KG1 (cell line): Measurements from ENCODE around the gene DXO.
"Not testable (repeated sequence)": the region's sequence is repeated elsewhere in the genome, so short reads cannot be mapped to it uniquely, and the experiment has no call there.

Source experiments
- DNase-seq: peaks from one replicate; lab custom pipeline; 2025; lab: John Stamatoyannopoulos, UW

DXO gene

GRCh38 chr6:31980195-31980876, 8.4 kb upstream of the DXO start:
- not testable (repeated sequence) for DNase-seq

GRCh38 chr6:31979238-31979898, 7.4 kb upstream of the DXO start:
- DNase-seq: no peak

- DNase-seq: no peak
Observed at GRCh38 chr6:31978831-31979230, 6.9 kb upstream of the DXO start.

- no peak for DNase-seq
Observed at GRCh38 chr6:31977816-31978431, 6.0 kb upstream of the DXO start.

- not testable (repeated sequence) for DNase-seq
Observed at GRCh38 chr6:31976065-31976464, 4.1 kb upstream of the DXO start.

GRCh38 chr6:31972709-31973350, 892 bp upstream of the DXO start:
- no peak for DNase-seq

- no peak for DNase-seq
Observed at GRCh38 chr6:31971279-31971992, 502 bp downstream of the DXO start.

- DNase-seq: no peak
Observed at GRCh38 chr6:31970604-31971271, 1.2 kb downstream of the DXO start.

- DNase-seq: no peak
Observed at GRCh38 chr6:31969712-31970603, 2.0 kb downstream of the DXO start.

- DNase-seq: no peak
Observed at GRCh38 chr6:31968791-31969711, 2.9 kb downstream of the DXO start.

- DNase-seq: no peak
Observed at GRCh38 chr6:31968326-31968725, 3.6 kb downstream of the DXO start.

- DNase-seq: no peak
Observed at GRCh38 chr6:31967926-31968320, 4.0 kb downstream of the DXO start.

GRCh38 chr6:31966997-31967925, 4.7 kb downstream of the DXO start:
- no peak for DNase-seq

- DNase-seq: no peak
Observed at GRCh38 chr6:31966506-31966905, 5.4 kb downstream of the DXO start.

- DNase-seq: no peak
Observed at GRCh38 chr6:31965700-31966099, 6.2 kb downstream of the DXO start.

GRCh38 chr6:31963921-31964320, 8.0 kb downstream of the DXO start:
- DNase-seq: no peak

- DNase-seq: no peak
Observed at GRCh38 chr6:31961616-31962015, 10.3 kb downstream of the DXO start.
